PFSK-1 (cell line): Measurements from ENCODE around the gene RANBP17.

ENCODE experiments used
- FOXP2 ChIP-seq: optimal IDR thresholded peaks from 2 replicates; pipeline ENCODE3; 2011; ENCODE audit warnings: borderline replicate concordance, control low read depth, inconsistent platforms; ENCODE audit not compliant: insufficient read depth; ENCODE audit errors: extremely low read length, extremely low read depth
- POLR2AphosphoS5 ChIP-seq: IDR thresholded peaks from 2 replicates; pipeline ENCODE4 v1.6.1; 2012; ENCODE audit warnings: low read depth, mild to moderate bottlenecking, control low read depth, low read length, moderate library complexity
- SIN3A ChIP-seq: IDR thresholded peaks from 2 replicates; pipeline ENCODE4 v1.6.1; 2012; ENCODE audit warnings: mild to moderate bottlenecking, low read length, moderate library complexity, borderline replicate concordance; ENCODE audit not compliant: insufficient read depth
- TAF1 ChIP-seq: IDR thresholded peaks from 2 replicates; pipeline ENCODE4 v1.6.1; 2012; ENCODE audit warnings: low read length, control low read depth, borderline replicate concordance; ENCODE audit not compliant: insufficient read depth
- TF ChIP-seq, protein P1 (sequence below), 2 experiments: IDR thresholded peaks; 2 replicates each; pipeline versions ENCODE4 v1.6.1 to v1.8.0; 2011 to 2012; ENCODE audit warnings: low read depth in 2 of 2, low read length in 2 of 2, control low read depth in 1 of 2, inconsistent platforms in 1 of 2, mild to moderate bottlenecking in 1 of 2, moderate library complexity in 1 of 2; ENCODE audit not compliant: insufficient read depth in 1 of 2

DNA sequence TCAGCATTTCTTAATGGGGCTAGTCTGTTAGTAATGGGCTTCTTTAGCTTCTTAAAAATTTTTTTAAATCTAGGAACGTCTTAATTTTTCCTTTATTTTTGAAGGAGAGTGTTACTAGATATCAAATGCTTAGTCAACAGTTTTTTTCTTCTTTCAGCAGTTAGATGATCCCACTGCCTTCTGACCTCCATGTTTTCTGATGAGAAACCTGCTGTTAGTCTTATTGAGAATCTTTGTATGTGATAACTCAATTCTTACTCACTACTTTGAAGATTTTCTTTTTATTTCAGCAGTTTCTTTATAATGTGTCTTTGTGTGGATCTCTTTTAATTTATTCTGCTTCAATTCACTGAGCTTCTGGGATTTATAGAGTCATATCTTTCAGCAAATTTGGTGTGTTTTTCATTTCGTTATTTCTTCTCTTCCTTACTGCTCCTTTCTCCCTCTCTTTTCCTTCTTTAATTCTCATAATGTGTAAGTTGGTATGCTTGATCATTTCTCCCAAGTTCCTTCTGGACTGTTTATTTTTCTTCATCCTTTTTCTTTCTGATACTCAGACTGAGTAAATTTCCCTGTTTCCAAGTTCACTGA lies 205.8 kb downstream of the RANBP17 start:
- TF ChIP-seq POLR2AphosphoS5, result no peak
- TF ChIP-seq SIN3A, result no peak
- no peak for TF ChIP-seq TAF1
- TF ChIP-seq, protein P1, sequence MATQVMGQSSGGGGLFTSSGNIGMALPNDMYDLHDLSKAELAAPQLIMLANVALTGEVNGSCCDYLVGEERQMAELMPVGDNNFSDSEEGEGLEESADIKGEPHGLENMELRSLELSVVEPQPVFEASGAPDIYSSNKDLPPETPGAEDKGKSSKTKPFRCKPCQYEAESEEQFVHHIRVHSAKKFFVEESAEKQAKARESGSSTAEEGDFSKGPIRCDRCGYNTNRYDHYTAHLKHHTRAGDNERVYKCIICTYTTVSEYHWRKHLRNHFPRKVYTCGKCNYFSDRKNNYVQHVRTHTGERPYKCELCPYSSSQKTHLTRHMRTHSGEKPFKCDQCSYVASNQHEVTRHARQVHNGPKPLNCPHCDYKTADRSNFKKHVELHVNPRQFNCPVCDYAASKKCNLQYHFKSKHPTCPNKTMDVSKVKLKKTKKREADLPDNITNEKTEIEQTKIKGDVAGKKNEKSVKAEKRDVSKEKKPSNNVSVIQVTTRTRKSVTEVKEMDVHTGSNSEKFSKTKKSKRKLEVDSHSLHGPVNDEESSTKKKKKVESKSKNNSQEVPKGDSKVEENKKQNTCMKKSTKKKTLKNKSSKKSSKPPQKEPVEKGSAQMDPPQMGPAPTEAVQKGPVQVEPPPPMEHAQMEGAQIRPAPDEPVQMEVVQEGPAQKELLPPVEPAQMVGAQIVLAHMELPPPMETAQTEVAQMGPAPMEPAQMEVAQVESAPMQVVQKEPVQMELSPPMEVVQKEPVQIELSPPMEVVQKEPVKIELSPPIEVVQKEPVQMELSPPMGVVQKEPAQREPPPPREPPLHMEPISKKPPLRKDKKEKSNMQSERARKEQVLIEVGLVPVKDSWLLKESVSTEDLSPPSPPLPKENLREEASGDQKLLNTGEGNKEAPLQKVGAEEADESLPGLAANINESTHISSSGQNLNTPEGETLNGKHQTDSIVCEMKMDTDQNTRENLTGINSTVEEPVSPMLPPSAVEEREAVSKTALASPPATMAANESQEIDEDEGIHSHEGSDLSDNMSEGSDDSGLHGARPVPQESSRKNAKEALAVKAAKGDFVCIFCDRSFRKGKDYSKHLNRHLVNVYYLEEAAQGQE (IDR thresholded peaks at IDR 0.05; ENCODE audit: insufficient read depth in 1 of 2, low read depth in 2 of 2, low read length in 2 of 2), result no peak
- no peak for TF ChIP-seq FOXP2
